Common myeloid progenitor, CD34-positive (primary cell): ENCODE results near the gene LCN6.

Experiments used
- CTCF ChIA-PET: fragments of 350-600 bp; sonication (Branson Sonifier 250); formaldehyde crosslinking; loops from one replicate; lab custom pipeline; 2021; ENCODE audit warnings: antibody characterized with exemption; lab: Charles Lee
- POLR2A ChIA-PET: fragments of 350-600 bp; sonication (Branson Sonifier 250); formaldehyde crosslinking; loops from one replicate; lab custom pipeline; 2021; ENCODE audit warnings: antibody characterized with exemption; lab: Charles Lee
- DNase-seq, 3 donors: peaks; one replicate each; pipeline versions ENCODE4 v3.0.0 to v3.0.0-alpha.2; 2013
- H3K27ac ChIP-seq, 2 experiments: 1 replicate in 1 of 2; 2 replicates in 1 of 2; pipeline ENCODE4 v1.7.0; 2013; ENCODE audit warnings: inconsistent platforms in 2 of 2, low read length in 2 of 2, mild to moderate bottlenecking in 2 of 2, low read depth in 1 of 2, moderate library complexity in 1 of 2; ENCODE audit not compliant: severe bottlenecking in 2 of 2, insufficient read depth in 1 of 2, poor library complexity in 1 of 2
- H3K27me3 ChIP-seq, 5 experiments: replicated peaks in 2 of 5; 1 replicate in 3 of 5; 2 replicates in 2 of 5; pipeline versions ENCODE4 v1.6.1 to v1.7.0; 2013; ENCODE audit warnings: low read length in 4 of 5, mild to moderate bottlenecking in 2 of 5, moderate library complexity in 2 of 5, inconsistent platforms in 1 of 5; ENCODE audit not compliant: insufficient read depth in 5 of 5, control insufficient read depth in 4 of 5
- H3K36me3 ChIP-seq, 4 experiments: 1 replicate in 2 of 4; 2 replicates in 2 of 4; pipeline versions ENCODE4 v1.6.1 to v1.7.0; 2013; ENCODE audit warnings: low read length in 3 of 4, control low read depth in 1 of 4, mild to moderate bottlenecking in 1 of 4; ENCODE audit not compliant: control insufficient read depth in 4 of 4, insufficient read depth in 4 of 4
- H3K4me1 ChIP-seq, 4 experiments: 1 replicate in 3 of 4; 2 replicates in 1 of 4; pipeline versions ENCODE4 v1.6.1 to v1.7.1; 2013; ENCODE audit warnings: low read length in 3 of 4, mild to moderate bottlenecking in 3 of 4, control low read depth in 1 of 4, inconsistent platforms in 1 of 4, moderate library complexity in 1 of 4; ENCODE audit not compliant: control insufficient read depth in 4 of 4, insufficient read depth in 4 of 4; ENCODE audit errors: control extremely low read depth in 1 of 4
- H3K4me3 ChIP-seq, 7 experiments: 1 replicate in 4 of 7; 2 replicates in 3 of 7; pipeline versions ENCODE4 v1.5.1 to v1.7.0; 2013; ENCODE audit warnings: mild to moderate bottlenecking in 7 of 7, low read length in 6 of 7, moderate library complexity in 6 of 7, inconsistent platforms in 2 of 7, low read depth in 2 of 7, control low read depth in 1 of 7; ENCODE audit not compliant: insufficient read depth in 4 of 7, control insufficient read depth in 1 of 7; ENCODE audit errors: extremely low read depth in 1 of 7
- H3K9me3 ChIP-seq, 5 experiments: 1 replicate in 4 of 5; 2 replicates in 1 of 5; pipeline versions ENCODE4 v1.6.1 to v1.7.1; 2013; ENCODE audit warnings: low read length in 4 of 5, mild to moderate bottlenecking in 2 of 5, inconsistent platforms in 1 of 5, low read depth in 1 of 5, moderate library complexity in 1 of 5; ENCODE audit not compliant: control insufficient read depth in 4 of 5, insufficient read depth in 2 of 5; ENCODE audit errors: control extremely low read depth in 1 of 5
- whole genome bisulfite sequencing: methylation state at CpG from one replicate; pipeline ENCODE4 v1.1.5; 2013; ENCODE audit not compliant: insufficient coverage; 5-methylcytosine and 5-hydroxymethylcytosine counted together

LCN6 gene

GRCh38 chr9:136734837-136735496, 13.4 kb downstream of the LCN6 start:
- H3K4me3 ChIP-seq = no peak overlapping the region
- 97% methylated on average over 12 of the region's 12 CpGs for WGBS
- ChIA-PET POLR2A (no interaction called here), CTCF (interaction anchor here (1.7 kb wide), 1 partner anchor 9 kb away, joined by 6 read pairs; no protein-coding TSS in a partner anchor)
- H3K36me3 ChIP-seq = peaks cover 0 to 2% (median 0%) of the 10 kb centered on the region in 4 experiments
- H3K4me1 ChIP-seq = peaks cover 0 to 2% (median 0%) of the 10 kb centered on the region in 4 experiments
- H3K27me3 ChIP-seq = no peaks in the 10 kb centered on the region
- no peak overlapping the region for H3K27ac ChIP-seq
- H3K9me3 ChIP-seq = peaks cover 0 to 1% (median 0%) of the 10 kb centered on the region in 5 experiments
- no peak for DNase-seq

GRCh38 chr9:136733611-136734010, 14.7 kb downstream of the LCN6 start:
- WGBS = 95% methylated on average over 12 of the region's 12 CpGs
- Histone ChIP-seq H3K27me3 (no peaks in the 10 kb centered on the region), H3K4me3 (no peak overlapping the region), H3K9me3 (peaks cover 0 to 1% (median 0%) of the 10 kb centered on the region in 5 experiments), H3K27ac (no peak overlapping the region), H3K4me1 (peaks cover 0 to 16% (median 10%) of the 10 kb centered on the region in 4 experiments), H3K36me3 (peaks cover 0 to 2% (median 0%) of the 10 kb centered on the region in 4 experiments)
- ChIA-PET POLR2A (no interaction called here), CTCF (interaction anchor here (1.7 kb wide), 1 partner anchor 10 kb away, joined by 6 read pairs; no protein-coding TSS in a partner anchor)
- no peak for DNase-seq

DNA sequence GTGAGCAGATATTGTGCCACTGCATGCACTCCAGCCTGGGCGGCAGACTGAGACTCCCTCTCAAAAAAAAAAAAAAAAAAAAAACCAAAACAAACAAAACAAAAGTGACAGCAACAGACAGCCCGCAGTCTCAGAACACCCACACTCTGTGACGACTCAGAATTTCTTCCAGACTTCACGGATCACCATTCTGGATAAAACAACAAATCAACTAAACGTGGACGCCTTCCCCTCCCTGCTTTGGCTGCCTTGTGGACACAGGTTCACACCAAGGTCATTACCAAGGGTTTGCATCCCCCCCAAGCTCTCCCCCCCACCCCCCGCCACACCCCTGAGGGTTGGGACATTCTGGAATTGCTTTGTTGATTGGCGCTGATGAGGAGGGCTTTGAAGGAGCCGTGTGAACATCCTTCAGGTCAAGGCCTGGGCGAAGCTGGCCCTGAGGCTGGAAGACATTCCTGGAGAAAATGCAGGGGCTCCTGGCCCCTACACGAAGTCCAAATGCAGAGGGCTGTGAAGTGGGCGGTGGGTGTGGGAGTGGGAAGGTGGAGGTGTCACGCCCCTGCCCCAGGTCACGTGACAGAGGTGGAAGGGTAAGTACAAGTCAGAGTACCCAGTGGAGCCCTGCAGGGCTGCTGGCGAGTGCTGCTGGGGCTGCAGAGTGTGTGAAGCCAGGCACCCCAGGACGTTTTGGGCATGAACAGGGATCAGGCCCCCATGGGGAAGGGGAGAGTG, 15.7 kb downstream of the LCN6 start:
- 95% methylated on average over 11 of the region's 16 CpGs for WGBS
- Histone ChIP-seq H3K4me3 (no peak overlapping the region), H3K36me3 (peaks cover 0 to 2% (median 0%) of the 10 kb centered on the region in 4 experiments), H3K27me3 (no peaks in the 10 kb centered on the region), H3K27ac (no peak overlapping the region), H3K9me3 (peaks cover 0 to 1% (median 0%) of the 10 kb centered on the region in 5 experiments), H3K4me1 (peaks cover 0 to 20% (median 17%) of the 10 kb centered on the region in 4 experiments)
- no peak for DNase-seq
- ChIA-PET CTCF (interaction anchor here (1.3 to 1.6 kb wide), 2 partner anchors 12 to 22 kb away, joined by 3 to 4 read pairs; no protein-coding TSS in a partner anchor), POLR2A (no interaction called here)

GRCh38 chr9:136729926-136730325, 18.4 kb downstream of the LCN6 start:
- 98% methylated on average over 8 of the region's 8 CpGs for WGBS
- POLR2A ChIA-PET = interaction anchor here (0.5 to 5.9 kb wide), 4 partner anchors 14 to 49 kb away, joined by 3 to 128 read pairs (median 24); no protein-coding TSS in a partner anchor
- Histone ChIP-seq H3K4me1 (peaks cover 4 to 41% (median 40%) of the 10 kb centered on the region in 4 experiments), H3K27me3 (no peaks in the 10 kb centered on the region), H3K9me3 (peaks cover 0 to 1% (median 0%) of the 10 kb centered on the region in 5 experiments), H3K36me3 (peaks cover 0 to 20% (median 13%) of the 10 kb centered on the region in 4 experiments), H3K4me3 (no peak overlapping the region), H3K27ac (no peak overlapping the region)
- DNase-seq = no peak
- CTCF ChIA-PET = interaction anchor here (1.1 to 6.1 kb wide), 13 partner anchors 11 to 62 kb away, joined by 3 to 92 read pairs (median 11); partner anchors contain the start of genes DIPK1B, LCN10 and LCN8

- POLR2A ChIA-PET = interaction anchor here (1.1 to 5.9 kb wide), 9 partner anchors 12 to 72 kb away, joined by 4 to 128 read pairs (median 6); partner anchors contain the start of genes AGPAT2 and EGFL7
- H3K27ac ChIP-seq = peak overlapping the region in 1 of 2 experiments; percentile 22
- H3K36me3 ChIP-seq = peaks cover 0 to 28% (median 18%) of the 10 kb centered on the region in 4 experiments
- CTCF ChIA-PET = interaction anchor here (0.5 to 6.1 kb wide), 22 partner anchors 8 to 167 kb away, joined by 3 to 92 read pairs (median 4); partner anchors contain the start of genes DIPK1B, LCN10, LCN15 and LCN8
- peak overlapping the region in 6 of 7 experiments; percentile 53 to 95 (median 80) for H3K4me3 ChIP-seq
- H3K27me3 ChIP-seq = no peaks in the 10 kb centered on the region
- peaks cover 4 to 43% (median 41%) of the 10 kb centered on the region in 4 experiments for H3K4me1 ChIP-seq
- H3K9me3 ChIP-seq = peaks cover 0 to 1% (median 0%) of the 10 kb centered on the region in 5 experiments
- WGBS = 73% methylated on average over 7 of the region's 7 CpGs
- no peak for DNase-seq
These were observed 19.2 kb downstream of the LCN6 start for GRCh38 chr9:136729144-136729543.

DNA sequence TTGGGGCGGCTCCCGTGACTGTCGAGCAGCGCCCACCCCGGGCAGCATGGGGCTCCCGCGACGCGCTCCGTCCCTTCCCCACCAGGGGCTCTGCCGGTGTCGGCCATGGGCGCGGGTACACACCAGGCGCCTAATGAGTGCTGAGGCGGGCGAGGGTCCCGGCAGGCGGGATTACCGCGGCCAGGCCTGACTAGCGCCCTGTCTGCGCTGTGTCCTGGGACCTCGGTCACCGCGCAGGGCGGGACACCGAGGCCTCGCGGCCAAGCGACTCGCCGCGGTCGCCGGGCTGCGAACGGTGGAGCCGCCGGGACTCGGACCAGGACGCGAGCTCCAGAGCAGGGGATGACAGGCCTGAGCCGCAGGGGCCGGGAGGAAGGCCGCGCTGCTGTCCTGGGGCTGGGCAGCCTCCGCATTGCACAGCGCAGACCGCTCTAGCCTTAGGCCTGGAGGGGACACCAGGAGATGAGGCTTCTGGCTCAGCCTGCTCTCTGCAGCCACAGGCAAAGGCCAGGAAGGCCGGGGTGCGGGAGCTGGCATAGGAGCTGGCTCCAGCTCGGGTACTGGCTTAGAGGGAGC, 19.7 kb downstream of the LCN6 start:
- no peak for DNase-seq
- Histone ChIP-seq H3K4me1 (peaks cover 4 to 43% (median 42%) of the 10 kb centered on the region in 4 experiments), H3K27ac (peak overlapping the region in 1 of 2 experiments; percentile 58), H3K27me3 (no peaks in the 10 kb centered on the region), H3K36me3 (peaks cover 2 to 33% (median 23%) of the 10 kb centered on the region in 4 experiments), H3K9me3 (peaks cover 0 to 1% (median 0%) of the 10 kb centered on the region in 5 experiments), H3K4me3 (peak overlapping the region; percentile 53 to 95 (median 79))
- WGBS = 3% methylated on average over 46 of the region's 53 CpGs
- ChIA-PET CTCF (interaction anchor here (0.5 to 6.1 kb wide), 19 partner anchors 8 to 168 kb away, joined by 3 to 92 read pairs (median 5); partner anchors contain the start of genes DIPK1B, LCN10, LCN15 and LCN8), POLR2A (interaction anchor here (0.6 to 5.9 kb wide), 15 partner anchors 12 to 78 kb away, joined by 3 to 128 read pairs (median 5); partner anchors contain the start of genes AGPAT2 and EGFL7)
